GM19099 (cell line): ENCODE results near the gene IVD.

Experiments used
- POLR2A ChIP-seq: IDR thresholded peaks from 3 replicates; pipeline ENCODE4 v1.6.1; 2011; ENCODE audit warnings: low read depth; ENCODE audit not compliant: insufficient read length; ENCODE audit errors: extremely low read depth

The IVD gene

DNA sequence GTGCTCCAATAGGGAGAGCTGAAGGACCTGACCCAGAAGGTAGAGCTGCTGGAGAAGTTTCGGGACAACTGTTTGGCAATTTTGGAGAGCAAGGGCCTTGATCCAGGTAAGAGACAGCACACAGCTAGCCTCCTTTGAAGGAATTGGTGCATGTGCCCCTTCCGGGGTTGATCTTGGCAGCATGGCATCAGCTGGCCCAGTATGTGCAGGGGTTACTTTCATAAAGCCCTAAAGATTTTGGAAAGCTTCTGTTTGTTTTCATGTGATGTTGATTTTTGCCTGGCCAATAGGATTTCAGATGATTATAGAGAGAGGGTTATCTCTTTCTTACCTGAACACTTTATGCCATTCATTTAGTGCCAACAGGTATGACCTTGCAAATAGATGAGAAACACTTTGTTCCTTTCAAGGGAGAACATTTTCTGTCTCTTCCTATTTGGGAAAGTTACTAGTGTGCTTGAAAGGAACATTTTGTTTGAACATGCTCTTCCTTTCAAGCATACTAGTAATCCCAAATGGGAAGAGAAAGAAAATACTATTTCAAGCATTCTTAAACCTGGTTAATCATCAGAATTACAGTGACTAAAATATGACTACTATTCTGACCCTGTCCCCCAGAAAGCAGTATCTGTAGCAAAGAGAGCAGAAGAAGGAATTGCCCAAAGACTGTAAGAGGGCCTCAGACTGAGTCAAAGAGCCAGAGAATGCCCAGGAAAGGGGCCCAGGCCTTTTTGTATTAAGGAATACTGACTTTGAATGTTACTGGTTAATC, 15.6 kb upstream of the IVD start:
- no peak for TF ChIP-seq POLR2A

DNA sequence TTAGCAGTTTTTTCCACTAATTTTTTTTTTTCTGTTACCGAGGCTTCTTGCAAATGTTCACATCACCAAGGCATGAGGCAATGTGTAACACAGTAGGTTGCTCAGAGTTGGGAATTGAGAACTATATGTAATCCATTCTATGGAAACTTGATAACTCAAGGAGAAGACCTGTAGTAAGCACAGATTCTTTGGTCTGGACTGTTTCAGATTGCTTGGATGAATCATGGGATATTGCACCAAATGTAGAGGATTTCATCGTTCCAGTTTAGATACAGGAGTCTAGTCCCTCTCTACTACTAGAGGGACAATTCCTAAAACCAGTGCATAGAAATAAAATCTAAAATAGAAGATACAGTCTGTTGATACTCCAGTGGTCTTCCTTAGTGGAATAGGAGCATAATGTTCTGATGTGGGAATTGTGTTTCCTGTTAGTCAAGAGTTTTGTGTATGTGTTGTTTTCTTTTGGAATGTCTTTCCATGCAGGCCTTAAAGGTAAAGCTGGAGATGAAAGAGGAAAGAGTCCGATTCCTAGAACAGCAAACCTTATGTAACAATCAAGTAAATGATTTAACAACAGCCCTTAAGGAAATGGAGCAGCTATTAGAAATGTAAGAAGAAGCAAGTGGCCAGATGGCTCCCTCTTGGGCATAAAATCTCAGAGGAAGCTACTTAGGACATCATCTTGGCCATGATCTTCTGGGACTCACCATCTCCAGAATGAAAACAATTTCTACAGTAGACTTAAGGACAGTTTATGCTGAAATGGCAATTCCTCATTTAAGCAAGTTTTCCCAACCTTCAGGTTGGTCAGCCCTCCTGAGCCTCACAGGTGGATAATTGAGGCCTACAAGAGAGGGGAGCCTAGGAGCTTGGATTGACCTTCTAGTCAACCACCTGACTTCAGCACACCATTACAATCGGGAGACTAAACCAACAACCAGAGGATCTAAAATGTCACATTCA, 12.3 kb upstream of the IVD start:
- TF ChIP-seq POLR2A: no peak

DNA sequence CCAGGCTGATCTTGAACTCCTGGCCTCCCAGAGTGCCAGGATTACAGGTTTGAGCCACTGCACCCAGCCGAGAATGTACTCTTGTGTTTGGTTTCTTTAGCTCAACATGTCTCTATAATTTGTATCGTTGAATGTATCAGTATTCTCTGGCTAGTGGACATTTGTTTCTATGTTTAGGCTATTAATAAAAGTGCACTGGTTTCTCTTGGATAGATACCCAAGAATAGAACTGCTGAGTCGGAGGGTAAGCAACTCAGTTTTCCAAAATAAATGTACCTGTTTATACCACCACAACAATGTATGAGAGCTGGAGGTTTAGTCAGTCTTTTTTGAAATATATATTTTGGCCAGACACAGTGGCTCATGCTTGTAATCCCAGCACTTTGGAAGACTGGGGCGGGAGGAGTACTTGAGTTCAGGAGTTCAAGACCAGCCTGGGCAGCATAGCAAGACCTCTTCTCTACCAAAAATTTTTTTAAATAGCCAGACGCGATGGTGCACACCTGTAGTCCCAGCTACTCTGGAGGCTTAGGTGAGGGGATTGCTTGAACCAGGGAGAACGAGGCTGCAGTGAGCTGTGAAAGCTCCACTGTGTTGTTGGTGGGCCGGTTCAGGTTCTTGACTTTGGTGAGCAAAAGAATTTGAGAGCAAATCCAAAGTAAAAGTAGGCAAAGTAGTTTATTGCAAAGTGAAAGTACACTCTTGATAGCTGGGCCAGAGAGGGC, 7.7 kb upstream of the IVD start:
- no peak for TF ChIP-seq POLR2A

DNA sequence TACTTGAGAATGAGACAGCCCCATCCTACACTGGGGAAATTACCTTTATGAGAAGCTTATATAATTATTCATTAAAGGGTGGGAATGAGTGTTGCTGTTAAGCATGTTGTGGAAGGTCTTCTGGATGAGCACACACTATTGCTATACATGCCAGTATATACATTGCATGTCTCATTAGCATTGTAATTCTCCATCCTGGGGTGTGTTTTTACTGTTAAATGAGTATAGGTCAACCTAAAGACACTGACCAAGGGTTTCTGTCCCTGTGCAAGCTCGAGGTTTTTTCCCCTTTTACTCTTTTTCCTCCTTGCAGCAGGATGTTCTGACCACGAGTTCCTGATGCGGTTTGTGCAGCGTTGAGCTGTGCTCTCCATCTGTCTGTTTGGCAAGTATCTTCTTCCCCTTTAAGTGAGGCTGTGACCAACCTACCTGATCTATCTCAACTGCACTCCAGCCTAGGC, 7.2 kb upstream of the IVD start:
- TF ChIP-seq POLR2A: no peak

DNA sequence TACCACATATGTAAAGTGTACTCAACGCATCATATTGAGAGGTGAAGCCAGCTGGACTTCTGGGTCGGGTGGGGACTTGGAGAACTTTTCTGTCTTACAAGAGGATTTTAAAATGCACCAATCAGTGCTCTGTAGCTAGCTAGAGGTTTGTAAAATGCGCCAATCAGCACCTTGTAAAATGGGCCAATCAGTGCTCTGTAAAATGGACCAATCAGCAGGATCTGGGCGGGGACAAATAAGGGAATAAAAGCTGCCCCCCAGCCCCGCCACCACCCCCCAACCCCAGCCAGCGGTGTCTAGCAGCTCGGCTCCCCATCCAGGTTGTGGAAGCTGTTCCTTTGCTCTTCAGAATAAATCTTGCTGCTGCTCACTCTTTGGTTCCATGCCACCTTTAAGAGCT, 6.2 kb upstream of the IVD start:
- TF ChIP-seq POLR2A: no peak

DNA sequence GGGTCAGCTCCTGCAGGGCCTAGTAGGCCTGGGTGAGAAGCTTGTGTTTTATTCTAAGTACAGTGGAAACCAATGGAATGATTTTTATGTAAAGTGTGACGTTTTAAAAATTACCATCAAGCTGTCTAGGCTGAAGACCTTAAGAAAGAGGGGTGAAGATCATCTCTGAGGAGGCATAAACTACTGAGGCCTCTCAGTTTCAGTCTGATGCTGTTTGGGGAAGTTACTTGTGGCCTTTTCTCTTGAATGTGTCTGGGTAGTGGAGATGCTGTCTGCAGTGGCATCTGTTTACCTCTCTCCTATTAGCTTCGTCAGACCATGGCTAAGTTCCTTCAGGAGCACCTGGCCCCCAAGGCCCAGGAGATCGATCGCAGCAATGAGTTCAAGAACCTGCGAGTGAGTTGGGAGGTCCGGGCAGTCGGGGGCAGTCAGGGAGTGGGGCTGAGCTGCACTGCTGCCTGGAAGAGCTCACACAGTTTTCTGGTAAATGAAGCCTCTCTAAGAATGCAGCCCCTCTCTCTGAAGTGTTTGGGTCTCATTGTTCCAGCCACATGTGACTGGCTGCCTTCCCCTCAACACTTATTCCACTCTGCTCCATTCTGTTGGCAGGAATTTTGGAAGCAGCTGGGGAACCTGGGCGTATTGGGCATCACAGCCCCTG, 1.9 kb downstream of the IVD start:
- TF ChIP-seq POLR2A: no peak

DNA sequence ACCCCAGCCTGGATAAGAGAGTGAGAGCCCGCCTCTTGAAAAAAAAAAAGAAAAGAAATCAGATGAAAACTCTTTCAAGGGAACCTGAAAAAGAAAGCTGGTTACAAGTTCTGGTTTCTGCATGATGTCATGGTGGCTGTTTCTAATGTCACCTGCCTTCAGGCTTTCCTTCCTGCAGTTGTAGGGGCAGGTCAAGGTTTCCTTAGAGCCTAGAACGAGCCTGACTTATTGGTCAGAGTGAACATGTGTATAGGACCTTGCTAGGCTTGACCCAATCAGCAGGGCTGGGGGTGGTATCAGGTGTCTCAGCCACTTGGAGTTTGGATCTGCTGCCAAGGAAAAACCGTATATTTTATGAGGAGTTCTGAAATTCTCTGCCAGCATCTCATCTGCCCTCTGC, 3.8 kb downstream of the IVD start:
- TF ChIP-seq POLR2A: no peak

DNA sequence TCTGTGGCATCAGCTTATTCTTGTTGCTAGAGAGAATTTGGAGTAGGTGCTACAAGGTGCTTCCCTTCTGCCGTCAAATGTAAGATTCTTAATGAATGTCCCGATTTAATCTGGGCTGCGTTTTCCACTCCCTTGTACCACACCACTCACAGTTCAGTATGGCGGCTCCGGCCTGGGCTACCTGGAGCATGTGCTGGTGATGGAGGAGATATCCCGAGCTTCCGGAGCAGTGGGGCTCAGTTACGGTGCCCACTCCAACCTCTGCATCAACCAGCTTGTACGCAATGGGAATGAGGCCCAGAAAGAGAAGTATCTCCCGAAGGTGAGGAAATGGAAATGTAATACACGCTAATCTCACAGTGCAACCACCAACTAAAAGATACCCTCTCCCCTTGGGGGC, 4.9 kb downstream of the IVD start:
- no peak for TF ChIP-seq POLR2A

DNA sequence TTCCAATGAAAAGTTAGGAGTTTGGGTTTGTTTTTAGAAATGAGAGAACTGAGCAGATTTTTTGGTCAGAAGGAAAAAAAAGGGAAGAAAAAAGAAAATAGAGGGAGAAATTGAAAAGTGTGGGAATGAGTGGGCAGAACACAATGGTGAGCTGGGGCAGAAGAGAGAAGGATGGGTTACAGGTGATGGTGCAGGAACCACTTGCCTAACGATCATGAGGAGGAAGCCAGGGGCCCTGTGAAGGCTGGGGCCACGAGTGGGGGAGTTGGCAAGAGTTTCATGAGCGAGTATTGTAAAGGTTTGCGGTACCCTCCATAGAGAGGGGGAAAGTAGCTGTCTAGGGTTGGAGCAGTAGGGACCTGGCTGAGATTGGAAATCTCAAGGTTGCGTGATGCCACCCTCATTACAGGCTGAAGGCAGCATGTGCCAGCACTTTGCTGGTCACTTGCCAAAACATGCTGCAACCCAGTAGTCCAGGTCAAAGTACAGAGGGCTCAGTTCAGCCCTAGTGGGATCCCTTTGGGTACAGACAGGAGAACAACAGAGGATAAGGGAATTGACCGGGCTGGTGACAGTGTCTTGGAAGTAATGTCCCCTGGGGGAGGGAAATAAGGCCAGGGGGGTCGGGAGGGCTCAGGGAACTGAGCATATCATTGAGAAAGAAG, 6.6 kb downstream of the IVD start:
- no peak for TF ChIP-seq POLR2A

DNA sequence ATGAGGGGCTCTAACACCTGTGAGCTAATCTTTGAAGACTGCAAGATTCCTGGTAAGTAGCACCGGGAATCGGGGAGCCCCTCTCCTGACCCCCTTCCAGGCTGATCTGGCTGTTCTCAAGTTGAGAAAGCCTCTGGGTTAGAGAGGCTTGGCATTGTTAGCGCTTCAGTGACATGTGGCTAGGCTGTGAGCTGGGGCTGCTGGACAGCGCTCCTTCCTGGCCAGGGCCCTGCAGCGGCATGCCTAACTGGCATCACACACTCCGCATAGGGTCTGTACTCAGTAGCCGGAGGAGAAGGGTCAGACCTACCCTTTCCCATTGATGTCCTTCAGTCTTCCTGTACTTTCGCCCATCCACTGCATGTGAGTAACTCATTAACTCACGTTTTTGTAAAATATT, 7.4 kb downstream of the IVD start:
- TF ChIP-seq POLR2A: no peak

DNA sequence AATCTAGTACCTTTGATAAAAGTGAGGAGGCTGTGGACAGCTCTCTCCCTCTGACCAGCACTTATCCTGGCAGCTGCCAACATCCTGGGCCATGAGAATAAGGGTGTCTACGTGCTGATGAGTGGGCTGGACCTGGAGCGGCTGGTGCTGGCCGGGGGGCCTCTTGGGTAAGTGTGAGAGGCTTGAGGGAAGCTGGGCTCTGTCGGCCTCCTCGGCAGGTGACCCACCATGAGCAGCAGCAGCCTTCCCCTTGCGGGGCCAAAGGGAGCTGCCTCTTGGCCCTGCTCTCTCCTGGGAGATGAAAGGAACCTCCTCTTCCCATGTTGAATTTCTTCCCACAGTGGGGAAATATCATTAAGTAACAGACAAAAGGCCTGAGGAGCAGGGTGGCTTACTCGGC, 9.2 kb downstream of the IVD start:
- TF ChIP-seq POLR2A: no peak

DNA sequence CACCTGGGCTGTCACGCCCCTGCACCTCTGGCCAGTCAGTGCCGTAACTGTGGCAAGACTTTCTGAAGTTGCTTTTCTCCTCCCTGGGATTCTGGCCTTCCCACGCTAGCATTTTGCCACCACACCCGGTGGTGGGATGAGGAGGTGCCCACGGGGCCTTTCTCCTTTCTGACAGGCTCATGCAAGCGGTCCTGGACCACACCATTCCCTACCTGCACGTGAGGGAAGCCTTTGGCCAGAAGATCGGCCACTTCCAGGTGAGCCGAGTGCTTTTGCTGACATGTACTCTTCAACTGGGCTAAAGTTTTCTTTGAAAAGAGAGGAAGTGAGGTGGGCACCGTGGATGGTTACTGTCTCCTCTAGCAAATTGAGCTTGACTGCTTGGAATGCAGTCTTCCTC, 9.6 kb downstream of the IVD start:
- no peak for TF ChIP-seq POLR2A

DNA sequence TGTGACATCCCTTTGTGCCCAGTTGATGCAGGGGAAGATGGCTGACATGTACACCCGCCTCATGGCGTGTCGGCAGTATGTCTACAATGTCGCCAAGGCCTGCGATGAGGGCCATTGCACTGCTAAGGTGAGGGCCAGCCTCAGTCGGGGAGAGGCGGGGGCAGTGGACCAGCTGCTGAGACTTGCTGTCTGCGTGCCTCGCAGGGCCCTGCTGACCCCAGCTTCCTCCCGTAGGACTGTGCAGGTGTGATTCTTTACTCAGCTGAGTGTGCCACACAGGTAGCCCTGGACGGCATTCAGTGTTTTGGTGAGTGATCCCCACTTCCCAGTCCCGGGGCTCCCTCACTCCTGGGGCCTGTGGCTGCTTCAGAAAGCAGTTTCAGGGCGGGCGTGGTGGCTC, 10.5 kb downstream of the IVD start:
- no peak for TF ChIP-seq POLR2A

DNA sequence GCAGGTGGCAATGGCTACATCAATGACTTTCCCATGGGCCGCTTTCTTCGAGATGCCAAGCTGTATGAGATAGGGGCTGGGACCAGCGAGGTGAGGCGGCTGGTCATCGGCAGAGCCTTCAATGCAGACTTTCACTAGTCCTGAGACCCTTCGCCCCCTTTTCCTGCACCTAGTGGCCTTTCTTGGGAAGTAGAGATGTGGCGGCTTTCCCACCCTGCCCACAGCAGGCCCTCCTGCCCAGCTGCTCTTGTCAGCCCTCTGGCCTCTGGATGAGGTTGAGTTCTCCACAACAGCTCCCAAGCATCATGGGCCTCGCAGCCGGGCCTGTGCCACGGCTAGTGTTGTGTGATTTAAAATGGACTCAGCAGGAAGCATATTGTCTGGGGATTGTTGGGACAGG, 12.5 kb downstream of the IVD start:
- TF ChIP-seq POLR2A: no peak
